ENCODE data around the gene WASL. TPM values are rescaled to one million over a fixed set of nuclear protein-coding genes. Genes with fewer than 3 reads are reported as not detected.

Gene WASL
- total RNA-seq, 1 experiment from 2014 or later: 39.3 TPM

GRCh38 chr7:123639631-123640030 lies 109.2 kb downstream of the WASL start:
- Histone ChIP-seq H4K91ac (ENCODE audit: insufficient read length, low read depth, low read length) (no peak overlapping the region), H3K4me1 (ENCODE audit: insufficient read depth, low read length) (peaks cover 2% of the 10 kb centered on the region; the same call in 1 of the 2 replicates), H3K4ac (ENCODE audit: low read depth, low read length) (no peak overlapping the region), H2BK12ac (ENCODE audit: insufficient read length, low read depth, low read length) (no peak overlapping the region), H3K79me2 (ENCODE audit: insufficient read depth, low read length) (no peaks in the 10 kb centered on the region), H3K23ac (ENCODE audit: insufficient read length, low read depth, low read length) (no peak overlapping the region), H3K23me2 (ENCODE audit: insufficient read length, low read depth, low read length, poor library complexity, severe bottlenecking) (no peaks in the 10 kb centered on the region), H3K4me2 (ENCODE audit: insufficient read depth, insufficient read length, low read length) (no peak overlapping the region), H3K9ac (ENCODE audit: extremely low read depth, insufficient read length, low read length) (no peak overlapping the region), H2BK5ac (ENCODE audit: insufficient read length, low read length) (no peak overlapping the region), H3K56ac (ENCODE audit: insufficient read length, low read depth, low read length) (no peak overlapping the region), H3K27me3 (ENCODE audit: insufficient read depth, low read length) (no peaks in the 10 kb centered on the region), H4K5ac (ENCODE audit: insufficient read length, low read depth, low read length) (no peak overlapping the region), H3K79me1 (ENCODE audit: insufficient read depth, low read depth, low read length, poor library complexity, severe bottlenecking) (no peaks in the 10 kb centered on the region), H4K20me1 (ENCODE audit: control insufficient read depth, insufficient read depth, insufficient read length) (no peaks in the 10 kb centered on the region), H2BK120ac (ENCODE audit: low read depth, low read length, poor library complexity, severe bottlenecking) (no peak overlapping the region), H2BK15ac (ENCODE audit: low read depth, low read length) (no peak overlapping the region), H3K14ac (ENCODE audit: insufficient read depth, low read length) (no peak overlapping the region), H3K27ac (ENCODE audit: insufficient read length, low read depth, low read length) (no peak overlapping the region), H3K9me3 (ENCODE audit: control insufficient read depth, low read depth, low read length) (no peaks in the 10 kb centered on the region), H4K8ac (replicated peaks; ENCODE audit: insufficient read length, low read depth, low read length) (no peak overlapping the region), H3K18ac (ENCODE audit: insufficient read length, low read depth, low read length) (no peak overlapping the region), H2AFZ (ENCODE audit: low read length) (no peak overlapping the region), H2BK20ac (ENCODE audit: low read depth, low read length, poor library complexity, severe bottlenecking) (no peak overlapping the region), H3T11ph (ENCODE audit: low read length) (no peak overlapping the region), H2AK5ac (ENCODE audit: insufficient read length, low read length) (no peak overlapping the region)
- Mint-ChIP-seq H3K36me3 (ENCODE audit: insufficient read depth in 1 of 3, low read depth in 3 of 3) (no peaks in the 10 kb centered on the region; a peak in 1 of 7 replicates), H3K27ac (0 out of 7 replicates have a peak overlapping the region, but pooled peaks of 1 of the 3 experiments have one; percentile 11), H3K4me3 (no peak overlapping the region), H3K4me1 (peaks cover 25 to 29% of the 10 kb centered on the region in 2 experiments), H3K9me3 (no peaks in the 10 kb centered on the region; a peak in 2 of 5 replicates), H3K27me3 (ENCODE audit: low read depth) (no peaks in the 10 kb centered on the region)
- no CpG with 5 or more reads among the region's 2 CpGs for WGBS (ENCODE audit: extremely low coverage, insufficient read length, low lambda C conversion rate)
- no peak for TF ChIP-seq CTCF (conservative IDR thresholded peaks at IDR 0.05)
- no peak for DNase-seq
